Endothelial cell of umbilical vein (primary cell): ENCODE measurements around the gene HSD3B7. TPM values are rescaled to one million over a fixed set of nuclear protein-coding genes. Genes with fewer than 3 reads are reported as not detected.

Experiments used
- BruUV-seq: library from RNA; stranded (reverse); fragments of 400-500 nt; replicated peaks from 2 replicates; lab custom pipeline; 2021; lab: Mats Ljungman, UMichigan
- CTCF ChIA-PET: fragments of 300-600, 350-600 bp; sonication (Branson Sonifier 250); formaldehyde crosslinking; loops from one replicate; lab custom pipeline; 2021; ENCODE audit warnings: antibody characterized with exemption, inconsistent platforms; lab: Charles Lee
- POLR2A ChIA-PET: fragments of 300-600, 350-600 bp; sonication (Branson Sonifier 250); formaldehyde crosslinking; loops from one replicate; lab custom pipeline; 2021; ENCODE audit warnings: antibody characterized with exemption, inconsistent platforms; lab: Charles Lee
- DNase-seq: peaks from one replicate; pipeline ENCODE4 v3.0.0-alpha.2; 2011; ENCODE audit warnings: low read depth, low spot score
- FAIRE-seq: peaks from 2 replicates; lab custom pipeline; 2011; peaks lifted over from hg19 to GRCh38; lab: Jason Lieb, UNC
- H2AFZ ChIP-seq: 2 replicates; pipeline ENCODE4 v1.6.0; 2012; ENCODE audit warnings: low read depth, low read length, control low read depth, inconsistent platforms
- H3K27ac ChIP-seq: 2 replicates; pipeline ENCODE4 v1.5.1; 2011; ENCODE audit warnings: low read depth, mild to moderate bottlenecking, control low read depth, low read length, moderate library complexity; ENCODE audit not compliant: insufficient read depth
- H3K27me3 ChIP-seq, 2 experiments: 2 replicates each; pipeline versions ENCODE4 v1.6.0 to v1.6.1; 2011; ENCODE audit warnings: low read length in 2 of 2, mixed read lengths in 1 of 2; ENCODE audit not compliant: control insufficient read depth in 2 of 2, insufficient read depth in 2 of 2
- H3K36me3 ChIP-seq, 2 experiments: 2 replicates in 1 of 2; 3 replicates in 1 of 2; pipeline ENCODE4 v1.5.1; 2011; ENCODE audit warnings: low read length in 2 of 2, mild to moderate bottlenecking in 1 of 2, moderate library complexity in 1 of 2; ENCODE audit not compliant: control insufficient read depth in 2 of 2, insufficient read depth in 2 of 2; ENCODE audit errors: extremely low read depth in 1 of 2
- H3K4me1 ChIP-seq: 3 replicates; pipeline ENCODE4 v1.5.1; 2011; ENCODE audit warnings: mild to moderate bottlenecking, low read length; ENCODE audit not compliant: control insufficient read depth, insufficient read depth; ENCODE audit errors: extremely low read depth
- H3K4me2 ChIP-seq: 2 replicates; pipeline ENCODE4 v1.6.1; 2011; ENCODE audit warnings: low read length, control low read depth, mixed read lengths; ENCODE audit not compliant: insufficient read depth
- H3K4me3 ChIP-seq, 3 experiments: fragments of 200-600 bp in 1 of 3; sonication (generic), shearing (Covaris generic) in 1 of 3; replicated peaks in 1 of 3; 2 replicates each; pipeline ENCODE4 v1.5.1; 2011 to 2016; ENCODE audit warnings: control low read depth in 3 of 3, low read length in 3 of 3, mild to moderate bottlenecking in 2 of 3, inconsistent platforms in 1 of 3, low read depth in 1 of 3, moderate library complexity in 1 of 3; ENCODE audit not compliant: insufficient read depth in 1 of 3
- H3K79me2 ChIP-seq: 2 replicates; pipeline ENCODE4 v1.6.0; 2012; ENCODE audit warnings: low read length, inconsistent platforms; ENCODE audit not compliant: control insufficient read depth, insufficient read depth
- H3K9ac ChIP-seq: replicated peaks from 2 replicates; pipeline ENCODE3; 2011; ENCODE audit warnings: low read length, control low read depth; ENCODE audit not compliant: insufficient read depth; ENCODE audit errors: extremely low read depth
- H3K9me1 ChIP-seq: replicated peaks from 3 replicates; pipeline ENCODE4 v1.6.0; 2011; ENCODE audit warnings: mild to moderate bottlenecking, low read length; ENCODE audit not compliant: control insufficient read depth, insufficient read depth; ENCODE audit errors: extremely low read depth
- H3K9me3 ChIP-seq: replicated peaks from 2 replicates; pipeline ENCODE4 v1.5.1; 2012; ENCODE audit warnings: low read length, inconsistent platforms; ENCODE audit not compliant: control insufficient read depth, insufficient read depth
- H4K20me1 ChIP-seq: replicated peaks from 2 replicates; pipeline ENCODE3; 2011; ENCODE audit warnings: mild to moderate bottlenecking, low read length; ENCODE audit not compliant: control insufficient read depth, insufficient read depth; ENCODE audit errors: extremely low read depth
- CTCF ChIP-seq, 2 donors: IDR thresholded peaks; 1 replicate in 1 of 2; 2 replicates in 1 of 2; pipeline ENCODE4 v1.5.1; 2011; ENCODE audit warnings: low read length in 2 of 2, mild to moderate bottlenecking in 2 of 2, moderate library complexity in 2 of 2, control low read depth in 1 of 2, inconsistent platforms in 1 of 2, low read depth in 1 of 2; ENCODE audit not compliant: insufficient read depth in 1 of 2; ENCODE audit errors: extremely low read depth in 1 of 2
- EZH2 ChIP-seq: IDR thresholded peaks from 2 replicates; pipeline ENCODE4 v1.6.1; 2012; ENCODE audit warnings: borderline replicate concordance, low read depth, mild to moderate bottlenecking, moderate library complexity, low read length, inconsistent platforms; ENCODE audit not compliant: severe bottlenecking
- FOS ChIP-seq: IDR thresholded peaks from 2 replicates; pipeline ENCODE4 v1.6.1; 2011; ENCODE audit warnings: mild to moderate bottlenecking, low read length, moderate library complexity, borderline replicate concordance; ENCODE audit not compliant: insufficient read depth
- GATA2 ChIP-seq: IDR thresholded peaks from 2 replicates; pipeline ENCODE4 v1.7.0; 2011; ENCODE audit warnings: low read depth, mild to moderate bottlenecking, moderate library complexity, mixed read lengths, low read length; ENCODE audit not compliant: insufficient read length, insufficient read depth
- JUN ChIP-seq: IDR thresholded peaks from 2 replicates; pipeline ENCODE4 v1.6.1; 2011; ENCODE audit warnings: borderline replicate concordance, low read depth; ENCODE audit not compliant: insufficient read length, insufficient read depth
- MYC ChIP-seq: IDR thresholded peaks from one replicate; pipeline ENCODE4 v1.6.1; 2011; ENCODE audit warnings: mild to moderate bottlenecking, low read depth, low read length
- POLR2A ChIP-seq: IDR thresholded peaks from 2 replicates; pipeline ENCODE4 v1.6.1; 2012; ENCODE audit warnings: low read depth, mild to moderate bottlenecking, control low read depth, low read length
- POLR2AphosphoS5 ChIP-seq: IDR thresholded peaks from 2 replicates; pipeline ENCODE4 v1.6.1; 2012; ENCODE audit warnings: low read depth, mild to moderate bottlenecking, control low read depth, low read length, moderate library complexity; ENCODE audit not compliant: insufficient read depth
- dilution Hi-C: fragments of 300-500 bp; cut with MboI; formaldehyde crosslinking; loops from one replicate; pipeline ENCODE4 v1.15.0; 2019; ENCODE audit warnings: low sequenced_read_pairs; ENCODE audit not compliant: extremely low pct_ligation_motif_present
- intact Hi-C: fragments of 100-400 bp; cut with micrococcal nuclease; formaldehyde crosslinking; loops from one replicate; pipeline ENCODE4 v1.10.0; 2022
- polyA plus RNA-seq, 4 experiments: library from polyadenylated mRNA; depleted of rRNA in 3 of 4; stranded (reverse) in 3 of 4; unstranded in 1 of 4; fragments of >200 nt; gene quantifications; 2 replicates each; pipeline versions ENCODE4 v1.2.1 to v1.2.3, GENCODE V29; 2011 to 2012; ENCODE audit warnings: missing spikeins in 1 of 4
- total RNA-seq: library from RNA; stranded (reverse); gene quantifications from 2 replicates; pipeline ENCODE4 v1.2.3, GENCODE V29; 2021
- TF ChIP-seq, protein P1 (sequence below): IDR thresholded peaks from 2 replicates; pipeline ENCODE4 v1.6.1; 2011; ENCODE audit not compliant: insufficient read depth, insufficient read length

The HSD3B7 gene
- total and polyA plus RNA-seq, 2 donors (not counting 3 experiments of a cell fraction or from before 2014, with no cell fraction given) = 3.5 to 4.8 TPM

- peaks cover 0 to 3% of the 10 kb centered on the region in 2 experiments for H3K36me3 ChIP-seq
- H3K9me3 ChIP-seq = no peaks in the 10 kb centered on the region
- H3K9ac ChIP-seq = no peak overlapping the region
- H3K9me1 ChIP-seq = no peaks in the 10 kb centered on the region
- intact Hi-C loops (no loop called here), dilution Hi-C loops (no loop called here)
- H3K27me3 ChIP-seq = no peaks in the 10 kb centered on the region
- H3K4me2 ChIP-seq = no peak overlapping the region
- BruUV-seq = no TSS peak
- no peaks in the 10 kb centered on the region for H4K20me1 ChIP-seq
- peaks cover 18% of the 10 kb centered on the region for H3K4me1 ChIP-seq
- CTCF ChIA-PET = interaction anchor here (0.9 to 1.5 kb wide), 3 partner anchors 10 to 106 kb away, joined by 3 to 4 read pairs (median 3); partner anchors contain the start of gene HSD3B7
- no peaks in the 10 kb centered on the region for H3K79me2 ChIP-seq
- FAIRE-seq (no peak), DNase-seq (no peak)
- no peak for TF ChIP-seq MYC
- no peak for TF ChIP-seq EZH2
- no peak for TF ChIP-seq POLR2AphosphoS5
- peak overlapping the region in 2 of 3 experiments; percentile 58 to 72 for H3K4me3 ChIP-seq
- H3K27ac ChIP-seq = no peak overlapping the region
- H2AFZ ChIP-seq = no peak overlapping the region
- POLR2A ChIA-PET = no interaction called here
These were observed 34.4 kb upstream of the HSD3B7 start for GRCh38 chr16:30950516-30951065.

DNA sequence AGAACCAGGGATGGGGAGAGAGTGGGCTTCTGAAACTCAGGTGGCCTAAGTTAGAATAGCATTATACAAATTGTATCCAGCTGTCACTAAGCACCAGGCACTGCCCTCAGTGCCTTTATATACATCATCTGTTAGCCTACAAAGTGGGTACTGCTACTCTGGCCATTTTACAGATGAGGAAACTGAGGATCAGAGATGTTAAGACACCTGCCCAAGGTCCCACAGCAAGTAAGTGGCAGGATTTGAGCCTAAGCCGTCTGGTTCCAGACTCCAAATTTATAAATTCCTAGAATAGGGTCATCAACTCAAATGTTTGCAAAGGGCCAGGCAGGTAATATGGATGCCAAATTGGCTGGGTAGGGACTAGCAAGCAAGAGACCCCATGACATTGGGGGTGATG is 33.8 kb upstream of the HSD3B7 start:
- CTCF ChIA-PET = interaction anchor here (0.6 to 3.5 kb wide), 3 partner anchors 11 to 923 kb away, joined by 3 to 29 read pairs (median 3); partner anchors contain the start of gene ZNF267

More for the DNA sequence above, 33.8 kb upstream of the HSD3B7 start:
- no peak for FAIRE-seq
- intact Hi-C loops (no loop called here), dilution Hi-C loops (no loop called here)
- Histone ChIP-seq H3K4me2 (no peak overlapping the region), H3K27ac (no peak overlapping the region), H3K4me3 (no peak overlapping the region), H3K27me3 (no peaks in the 10 kb centered on the region), H2AFZ (no peak overlapping the region), H3K9me3 (no peaks in the 10 kb centered on the region), H3K4me1 (peaks cover 18% of the 10 kb centered on the region), H3K79me2 (no peaks in the 10 kb centered on the region), H3K9ac (no peak overlapping the region), H4K20me1 (no peaks in the 10 kb centered on the region), H3K9me1 (no peaks in the 10 kb centered on the region), H3K36me3 (peaks cover 0 to 3% of the 10 kb centered on the region in 2 experiments)
- BruUV-seq = no TSS peak
- no peak for DNase-seq
- TF ChIP-seq CTCF (IDR thresholded peaks at IDR 0.05; ENCODE audit: extremely low read depth in 1 of 2, insufficient read depth in 1 of 2, low read depth in 1 of 2, low read length in 2 of 2) (no peak), JUN (no peak), EZH2 (no peak), POLR2A (no peak), POLR2AphosphoS5 (no peak), FOS (no peak), GATA2 (no peak), MYC (no peak)
- TF ChIP-seq, protein P1, sequence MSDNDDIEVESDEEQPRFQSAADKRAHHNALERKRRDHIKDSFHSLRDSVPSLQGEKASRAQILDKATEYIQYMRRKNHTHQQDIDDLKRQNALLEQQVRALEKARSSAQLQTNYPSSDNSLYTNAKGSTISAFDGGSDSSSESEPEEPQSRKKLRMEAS = no peak
- POLR2A ChIA-PET = no interaction called here
